Thoracic aorta (tissue), 2 donors: ENCODE measurements around the gene PTPN14. TPM values are rescaled to one million over a fixed set of nuclear protein-coding genes. Genes with fewer than 3 reads are reported as not detected.

Experiments used
- ATAC-seq: fragments of 150-250 bp; one replicate; pipeline ENCODE4 v1.8.0; 2017; ENCODE audit warnings: low read depth; ENCODE audit not compliant: insufficient number of reproducible peaks, low FRiP score
- DNase-seq: peaks from one replicate; pipeline ENCODE4 v3.0.0-alpha.2; 2020; ENCODE audit warnings: low spot score
- H3K27ac ChIP-seq, 2 donors: fragments of 200-600 bp; sonication (generic); 1 replicate in 1 of 2; 2 replicates in 1 of 2; pipeline ENCODE4 v1.5.1; 2016; ENCODE audit warnings: mild to moderate bottlenecking in 2 of 2, moderate library complexity in 2 of 2
- H3K27me3 ChIP-seq: fragments of 200-600 bp; sonication (generic); replicated peaks from 2 replicates; pipeline ENCODE4 v1.6.0; 2016; ENCODE audit warnings: mild to moderate bottlenecking; ENCODE audit not compliant: insufficient read depth
- H3K36me3 ChIP-seq: fragments of 200-600 bp; sonication (generic); one replicate; pipeline ENCODE4 v1.5.1; 2016
- H3K4me1 ChIP-seq, 2 donors: fragments of 200-600 bp; sonication (generic); 1 replicate in 1 of 2; 2 replicates in 1 of 2; pipeline versions ENCODE4 v1.5.1 to v1.6.0; 2016; ENCODE audit warnings: low read depth in 2 of 2, mild to moderate bottlenecking in 1 of 2; ENCODE audit not compliant: control insufficient read depth in 1 of 2
- H3K4me3 ChIP-seq: fragments of 200-600 bp; sonication (generic); 2 replicates; pipeline ENCODE4 v1.5.1; 2016; ENCODE audit warnings: mild to moderate bottlenecking
- H3K9me3 ChIP-seq: fragments of 200-600 bp; sonication (generic); 2 replicates; pipeline ENCODE4 v1.5.1; 2016
- total RNA-seq, 2 donors: library from RNA; depleted of rRNA; stranded (reverse); fragments of >200 nt; gene quantifications; one replicate each; pipeline versions ENCODE4 v1.1.0 to v1.2.3, GENCODE V29; 2016
- TF ChIP-seq, protein P1 (sequence below): fragments of 200-600 bp; sonication (generic); IDR thresholded peaks from one replicate; pipeline ENCODE4 v1.5.1; 2019; ENCODE audit warnings: antibody characterized with exemption

The PTPN14 gene
- total RNA-seq, 2 donors from 2014 or later = 33.3 to 63.8 TPM

DNA sequence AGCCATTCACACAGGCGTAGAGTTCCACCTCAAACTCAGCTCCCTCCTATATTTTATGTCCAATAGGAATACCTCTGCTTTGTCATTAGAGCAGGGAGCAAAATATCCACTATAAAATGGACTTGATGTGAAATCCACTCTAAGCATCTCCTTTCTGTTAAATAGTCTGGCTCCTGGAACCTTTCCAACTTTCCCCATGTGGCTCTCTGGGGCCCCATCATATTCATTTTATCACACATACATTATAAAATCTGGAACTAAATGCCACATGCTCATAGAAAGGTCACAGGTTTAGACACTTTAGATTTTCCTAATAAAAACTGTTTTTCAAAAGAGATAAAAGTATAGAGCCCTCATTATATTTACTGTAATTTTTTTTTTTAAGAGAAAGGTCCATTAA lies 82.1 kb downstream of the PTPN14 start:
- DNase-seq (no peak), ATAC-seq (no peak)
- Histone ChIP-seq H3K4me1 (no peaks in the 10 kb centered on the region), H3K27ac (no peak overlapping the region), H3K27me3 (no peaks in the 10 kb centered on the region), H3K9me3 (no peaks in the 10 kb centered on the region), H3K4me3 (no peak overlapping the region), H3K36me3 (no peaks in the 10 kb centered on the region)
- TF ChIP-seq, protein P1, sequence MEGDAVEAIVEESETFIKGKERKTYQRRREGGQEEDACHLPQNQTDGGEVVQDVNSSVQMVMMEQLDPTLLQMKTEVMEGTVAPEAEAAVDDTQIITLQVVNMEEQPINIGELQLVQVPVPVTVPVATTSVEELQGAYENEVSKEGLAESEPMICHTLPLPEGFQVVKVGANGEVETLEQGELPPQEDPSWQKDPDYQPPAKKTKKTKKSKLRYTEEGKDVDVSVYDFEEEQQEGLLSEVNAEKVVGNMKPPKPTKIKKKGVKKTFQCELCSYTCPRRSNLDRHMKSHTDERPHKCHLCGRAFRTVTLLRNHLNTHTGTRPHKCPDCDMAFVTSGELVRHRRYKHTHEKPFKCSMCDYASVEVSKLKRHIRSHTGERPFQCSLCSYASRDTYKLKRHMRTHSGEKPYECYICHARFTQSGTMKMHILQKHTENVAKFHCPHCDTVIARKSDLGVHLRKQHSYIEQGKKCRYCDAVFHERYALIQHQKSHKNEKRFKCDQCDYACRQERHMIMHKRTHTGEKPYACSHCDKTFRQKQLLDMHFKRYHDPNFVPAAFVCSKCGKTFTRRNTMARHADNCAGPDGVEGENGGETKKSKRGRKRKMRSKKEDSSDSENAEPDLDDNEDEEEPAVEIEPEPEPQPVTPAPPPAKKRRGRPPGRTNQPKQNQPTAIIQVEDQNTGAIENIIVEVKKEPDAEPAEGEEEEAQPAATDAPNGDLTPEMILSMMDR = no peak

DNA sequence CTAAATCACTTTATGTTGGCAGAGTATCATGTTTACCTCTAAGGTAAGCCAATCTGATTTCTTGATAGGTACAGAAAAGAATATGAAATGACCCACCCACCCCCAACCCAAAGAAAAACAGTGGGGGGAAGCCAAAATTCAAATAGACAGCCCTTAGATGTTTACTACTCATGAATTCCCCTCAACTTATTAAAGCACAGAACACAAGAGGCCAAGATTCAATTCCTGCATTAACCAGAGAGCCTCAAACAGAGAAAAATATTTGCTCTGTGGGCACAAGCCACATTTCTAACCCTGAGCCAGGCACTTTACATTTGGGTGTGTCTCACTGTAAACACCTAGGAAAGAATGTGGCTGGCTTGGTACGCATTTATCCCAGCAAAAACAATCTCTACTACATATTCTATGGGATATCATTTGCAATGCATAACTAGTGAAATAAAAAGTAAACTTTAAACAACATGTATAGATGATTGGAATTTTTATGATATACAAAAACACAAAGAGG lies 84.3 kb downstream of the PTPN14 start:
- H3K27ac ChIP-seq = no peak overlapping the region
- ATAC-seq = no peak

DNA sequence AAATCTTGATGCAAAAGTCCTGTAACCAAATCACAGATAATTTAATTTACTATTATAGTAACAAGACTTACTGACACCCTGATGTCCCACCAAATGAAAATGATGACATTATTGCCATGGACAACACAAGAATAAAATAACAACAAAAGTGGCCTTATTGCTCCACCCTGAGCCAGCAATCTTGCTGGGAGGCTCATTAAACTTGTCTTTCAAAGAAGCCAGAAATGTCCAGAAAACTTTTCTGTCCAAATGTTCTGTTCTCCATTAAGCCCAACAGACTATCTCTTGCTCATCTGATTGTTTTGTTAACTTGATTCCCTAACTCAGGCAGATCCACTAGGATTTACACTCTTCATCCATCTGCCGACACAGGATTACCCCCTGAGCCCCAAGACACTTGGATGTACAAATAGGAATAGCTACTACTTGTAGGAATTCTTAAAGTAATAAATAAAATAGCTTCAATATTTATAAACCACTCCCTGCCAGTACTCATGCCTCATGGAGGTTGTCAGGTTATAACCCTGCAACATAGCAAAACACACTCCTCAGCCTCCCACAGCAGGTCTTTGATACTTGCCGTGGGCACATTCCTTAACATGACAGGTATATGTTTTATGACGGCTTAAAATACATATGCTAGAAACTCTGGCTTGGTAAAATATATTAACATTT lies 84.9 kb downstream of the PTPN14 start:
- H3K27me3 ChIP-seq = no peaks in the 10 kb centered on the region
- no peaks in the 10 kb centered on the region for H3K9me3 ChIP-seq
- no peak overlapping the region for H3K4me3 ChIP-seq
- DNase-seq (no peak), ATAC-seq (no peak)
- TF ChIP-seq, protein P1 = no peak
- H3K36me3 ChIP-seq = no peaks in the 10 kb centered on the region
- no peak overlapping the region for H3K27ac ChIP-seq
- H3K4me1 ChIP-seq = no peaks in the 10 kb centered on the region

More for the DNA sequence above, 84.3 kb downstream of the PTPN14 start:
- no peak for DNase-seq
- Histone ChIP-seq H3K36me3 (no peaks in the 10 kb centered on the region), H3K9me3 (no peaks in the 10 kb centered on the region), H3K4me1 (no peaks in the 10 kb centered on the region), H3K4me3 (no peak overlapping the region), H3K27me3 (no peaks in the 10 kb centered on the region)
- TF ChIP-seq, protein P1 = no peak

DNA sequence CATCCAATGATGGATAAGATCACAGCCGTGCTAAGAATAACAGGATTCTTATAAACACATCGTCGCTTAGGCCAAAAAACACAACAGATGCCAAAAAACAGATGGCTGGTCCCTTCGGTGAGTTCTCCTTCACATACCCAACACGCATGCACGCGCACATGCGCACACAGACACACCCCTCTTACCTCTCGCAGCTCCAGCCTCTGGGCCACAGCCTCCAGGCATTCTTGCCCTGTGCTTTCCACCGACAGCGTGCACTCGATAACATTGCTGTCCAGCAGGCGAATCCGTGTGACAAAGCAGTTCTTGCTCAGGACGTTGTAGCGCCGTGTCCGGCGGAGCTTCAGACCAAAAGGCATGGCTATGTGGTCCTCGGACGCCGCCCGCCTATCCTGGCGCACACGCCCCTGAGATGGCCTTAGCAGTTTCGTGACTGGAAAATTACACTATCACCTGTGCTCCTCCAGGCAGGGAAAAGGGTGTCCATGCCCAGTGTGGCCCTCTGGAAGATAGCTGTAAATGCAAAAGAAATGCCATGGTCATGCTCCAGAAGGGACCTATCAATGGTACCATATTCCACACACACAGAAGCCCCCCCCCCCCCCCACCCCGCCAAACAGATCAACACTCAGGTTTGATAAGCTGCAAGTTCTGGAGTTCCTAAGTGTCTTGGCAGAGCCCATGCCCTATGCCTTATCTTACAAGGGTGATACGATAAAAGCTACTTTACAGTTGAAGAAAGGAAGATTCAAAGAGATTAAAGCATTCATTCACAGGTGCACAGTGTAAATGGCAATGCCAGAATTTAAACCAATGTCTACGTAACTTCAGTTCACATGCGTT lies 86.7 kb downstream of the PTPN14 start:
- no peaks in the 10 kb centered on the region for H3K36me3 ChIP-seq
- no peaks in the 10 kb centered on the region for H3K4me1 ChIP-seq
- no peaks in the 10 kb centered on the region for H3K9me3 ChIP-seq
- no peak overlapping the region for H3K27ac ChIP-seq
- DNase-seq (no peak), ATAC-seq (no peak)
- TF ChIP-seq, protein P1 = no peak
- no peaks in the 10 kb centered on the region for H3K27me3 ChIP-seq
- H3K4me3 ChIP-seq = no peak overlapping the region

DNA sequence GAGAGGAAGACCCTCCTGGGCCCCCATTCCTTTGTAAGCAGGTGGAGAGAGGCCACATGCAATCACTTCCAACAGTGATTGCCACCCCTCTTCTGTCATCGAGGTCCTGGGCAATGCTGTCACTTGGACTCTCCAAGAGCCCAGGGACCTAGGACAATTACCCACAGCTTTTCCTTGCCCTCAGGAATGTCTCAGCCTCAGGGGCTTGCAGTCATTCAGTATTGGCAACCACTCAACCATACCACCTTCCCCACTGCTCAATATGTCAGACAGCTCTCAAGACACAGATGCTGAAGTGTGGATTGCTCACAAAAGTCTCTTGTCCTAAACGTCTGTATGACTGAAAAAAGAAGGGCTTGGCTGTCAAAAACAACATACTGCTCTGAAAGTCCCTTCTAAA lies 87.8 kb downstream of the PTPN14 start:
- Histone ChIP-seq H3K27ac (no peak overlapping the region), H3K4me3 (no peak overlapping the region), H3K27me3 (no peaks in the 10 kb centered on the region), H3K4me1 (no peaks in the 10 kb centered on the region), H3K9me3 (no peaks in the 10 kb centered on the region), H3K36me3 (no peaks in the 10 kb centered on the region)
- DNase-seq (no peak), ATAC-seq (no peak)
- TF ChIP-seq, protein P1 = no peak
